Stromal cell of bone marrow (primary cell): ENCODE results near the gene SLC28A1.
A peak's percentile ranks its signal among the peaks of the same experiment; 100 is the strongest.
"Not testable (repeated sequence)": the region's sequence is repeated elsewhere in the genome, so short reads cannot be mapped to it uniquely, and the experiment has no call there.

Source experiments
- DNase-seq: peaks from one replicate; pipeline ENCODE4 v3.0.0-alpha.2; 2012; ENCODE audit warnings: low read depth

SLC28A1 gene

GRCh38 chr15:84973492-84974460 lies 89.3 kb downstream of the SLC28A1 start:
- DNase-seq: peak; percentile 71

GRCh38 chr15:84975871-84976351 lies 91.4 kb downstream of the SLC28A1 start:
- no peak for DNase-seq

GRCh38 chr15:84976746-84977345 lies 92.4 kb downstream of the SLC28A1 start:
- DNase-seq: no peak

- DNase-seq: no peak
These were observed 95.2 kb downstream of the SLC28A1 start for GRCh38 chr15:84979651-84980050.

- DNase-seq: peak; percentile 63
These were observed 96.0 kb downstream of the SLC28A1 start for GRCh38 chr15:84980196-84981053.

GRCh38 chr15:84981054-84981710 lies 96.7 kb downstream of the SLC28A1 start:
- peak; percentile 91 for DNase-seq

GRCh38 chr15:84981711-84982300 lies 97.3 kb downstream of the SLC28A1 start, which contains the start of gene PDE8A:
Gene PDE8A, plus strand, starts transcription at chr15:84981856. Its CDS starts 307 bp downstream, at chr15:84982163.
- DNase-seq: no peak

- no peak for DNase-seq
These were observed 97.9 kb downstream of the SLC28A1 start for GRCh38 chr15:84982301-84982920.

GRCh38 chr15:84983294-84983693 lies 98.8 kb downstream of the SLC28A1 start:
- DNase-seq: no peak

GRCh38 chr15:84983711-84984110 lies 99.2 kb downstream of the SLC28A1 start:
- DNase-seq: no peak

GRCh38 chr15:84985158-84985557 lies 100.7 kb downstream of the SLC28A1 start:
- DNase-seq: no peak

- not testable (repeated sequence) for DNase-seq
These were observed 102.9 kb downstream of the SLC28A1 start for GRCh38 chr15:84987351-84987750.

- no peak for DNase-seq
These were observed 103.6 kb downstream of the SLC28A1 start for GRCh38 chr15:84987949-84988624.

- no peak for DNase-seq
These were observed 104.6 kb downstream of the SLC28A1 start for GRCh38 chr15:84988909-84989644.

- DNase-seq: no peak
These were observed 106.0 kb downstream of the SLC28A1 start for GRCh38 chr15:84990507-84990906.

- no peak for DNase-seq
These were observed 106.7 kb downstream of the SLC28A1 start for GRCh38 chr15:84991014-84991712.

GRCh38 chr15:84992157-84992944 lies 107.9 kb downstream of the SLC28A1 start:
- DNase-seq: peak; percentile 86
